ENCODE measurements around the gene CORO2B. TPM values are rescaled to one million over a fixed set of nuclear protein-coding genes. Genes with fewer than 3 reads are reported as not detected.

Gene CORO2B
- total RNA-seq, 1 experiment from 2014 or later, result 3.8 TPM

- Histone ChIP-seq H3K36me3 (ENCODE audit: insufficient read depth, low read length, poor library complexity, severe bottlenecking) (no peaks in the 10 kb centered on the region), H3K4me1 (ENCODE audit: insufficient read depth, low read length, poor library complexity, severe bottlenecking) (peaks cover 13% of the 10 kb centered on the region), H3K27ac (ENCODE audit: low read depth, low read length, poor library complexity, severe bottlenecking) (no peak overlapping the region), H3K27me3 (replicated peaks; ENCODE audit: insufficient read depth, low read depth, low read length, poor library complexity) (no peaks in the 10 kb centered on the region), H3K4me3 (ENCODE audit: low read depth, low read length, poor library complexity, severe bottlenecking) (no peak overlapping the region), H3K9me3 (ENCODE audit: low read depth, low read length, poor library complexity, severe bottlenecking) (no peaks in the 10 kb centered on the region)
- ChIA-PET POLR2A (ENCODE audit: low non-redundant PET) (no interaction called here), CTCF (no interaction called here)
- no TSS peak for BruUV-seq (replicated peaks)
- intact Hi-C loops (cut with micrococcal nuclease; ENCODE audit: unreplicated experiment), result no loop called here
- TF ChIP-seq EZH2 (IDR thresholded peaks at IDR 0.05; ENCODE audit: borderline replicate concordance, low read depth, low read length, poor library complexity, severe bottlenecking) (no peak), CTCF (conservative IDR thresholded peaks at IDR 0.05; ENCODE audit: low read depth, low read length) (no peak)
- DNase-seq (ENCODE audit: low spot score), result no peak
These were observed 60.2 kb downstream of the CORO2B start for GRCh38 chr15:68638953-68639515.

DNA sequence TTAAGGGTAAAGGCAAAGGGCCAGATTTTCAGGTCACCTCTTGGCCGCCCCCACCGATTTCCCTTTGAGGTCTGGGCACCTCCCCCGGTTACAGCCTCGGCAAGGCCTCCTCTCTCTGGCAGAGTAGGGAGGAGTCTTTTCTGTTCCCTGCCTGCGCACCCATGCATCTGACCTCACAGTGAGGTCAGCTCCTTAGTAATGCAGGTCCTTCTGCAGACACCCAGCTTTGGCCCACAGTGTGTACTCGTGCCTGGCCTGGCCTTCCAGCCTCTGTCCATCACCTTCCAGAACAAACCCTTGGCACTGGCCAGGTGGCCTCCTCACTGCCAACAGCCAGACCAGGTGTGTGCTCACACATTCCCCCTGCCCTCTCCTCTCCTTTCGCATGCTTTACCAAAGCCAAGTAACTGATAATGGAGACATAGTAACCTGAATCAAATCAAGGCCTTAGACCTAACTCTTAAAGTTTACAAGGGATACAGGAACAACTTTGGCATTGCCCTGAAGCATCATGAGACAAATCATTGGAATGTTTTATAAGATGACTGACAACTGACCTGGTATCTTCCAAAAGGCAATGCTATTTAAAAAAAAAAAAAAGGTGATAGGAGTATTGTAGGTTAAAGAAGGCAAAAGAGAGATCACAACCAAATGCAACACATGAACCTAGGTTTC, 61.3 kb downstream of the CORO2B start:
- TF ChIP-seq EZH2 (IDR thresholded peaks at IDR 0.05; ENCODE audit: borderline replicate concordance, low read depth, low read length, poor library complexity, severe bottlenecking), result no peak
- no peak for TF ChIP-seq CTCF (conservative IDR thresholded peaks at IDR 0.05; ENCODE audit: low read depth, low read length)
- no peak for DNase-seq (ENCODE audit: low spot score)
- peaks cover 14% of the 10 kb centered on the region for H3K4me1 ChIP-seq (ENCODE audit: insufficient read depth, low read length, poor library complexity, severe bottlenecking)
- POLR2A ChIA-PET (ENCODE audit: low non-redundant PET), result no interaction called here
- intact Hi-C loops (cut with micrococcal nuclease; ENCODE audit: unreplicated experiment), result no loop called here
- BruUV-seq (replicated peaks), result no TSS peak
- no peaks in the 10 kb centered on the region for H3K36me3 ChIP-seq (ENCODE audit: insufficient read depth, low read length, poor library complexity, severe bottlenecking)
- CTCF ChIA-PET, result no interaction called here
- H3K27me3 ChIP-seq (replicated peaks; ENCODE audit: insufficient read depth, low read depth, low read length, poor library complexity), result no peaks in the 10 kb centered on the region
- H3K4me3 ChIP-seq (ENCODE audit: low read depth, low read length, poor library complexity, severe bottlenecking), result no peak overlapping the region
- H3K9me3 ChIP-seq (ENCODE audit: low read depth, low read length, poor library complexity, severe bottlenecking), result no peaks in the 10 kb centered on the region
- H3K27ac ChIP-seq (ENCODE audit: low read depth, low read length, poor library complexity, severe bottlenecking), result no peak overlapping the region

DNA sequence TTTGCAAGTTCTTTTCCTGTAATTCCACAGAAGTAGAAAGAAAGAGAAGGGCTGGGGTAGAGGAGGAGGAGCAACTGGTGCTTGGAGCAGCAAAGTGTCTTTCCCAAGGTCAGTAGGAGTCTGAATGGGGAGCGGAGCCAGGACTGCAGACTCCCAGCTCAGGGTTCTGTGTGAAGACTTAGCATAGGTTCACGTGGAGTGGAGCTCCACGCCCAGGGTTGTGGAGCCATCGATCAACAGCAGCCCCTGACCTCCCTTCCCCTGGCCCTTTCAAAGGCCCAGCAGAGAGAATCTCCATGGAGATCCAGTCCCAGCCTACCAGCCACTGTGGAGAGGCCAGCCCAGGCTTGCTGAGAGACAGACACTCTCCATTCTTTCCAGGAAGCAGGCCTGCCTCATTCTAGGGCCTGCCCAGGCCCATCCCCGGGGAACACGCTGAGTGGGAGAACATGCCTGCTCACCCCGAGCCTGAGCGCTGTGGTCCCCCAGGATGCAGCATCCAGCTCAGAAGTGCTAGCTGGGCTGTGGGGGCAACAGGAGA, 62.1 kb downstream of the CORO2B start:
- CTCF ChIA-PET, result no interaction called here

More for the DNA sequence above, 62.1 kb downstream of the CORO2B start:
- peak overlapping the region; percentile 38 for H3K27ac ChIP-seq (ENCODE audit: low read depth, low read length, poor library complexity, severe bottlenecking)
- DNase-seq (ENCODE audit: low spot score), result no peak
- H3K9me3 ChIP-seq (ENCODE audit: low read depth, low read length, poor library complexity, severe bottlenecking), result no peaks in the 10 kb centered on the region
- TF ChIP-seq CTCF (conservative IDR thresholded peaks at IDR 0.05; ENCODE audit: low read depth, low read length) (no peak), EZH2 (IDR thresholded peaks at IDR 0.05; ENCODE audit: borderline replicate concordance, low read depth, low read length, poor library complexity, severe bottlenecking) (no peak)
- intact Hi-C loops (cut with micrococcal nuclease; ENCODE audit: unreplicated experiment), result no loop called here
- BruUV-seq (replicated peaks), result no TSS peak
- H3K27me3 ChIP-seq (replicated peaks; ENCODE audit: insufficient read depth, low read depth, low read length, poor library complexity), result no peaks in the 10 kb centered on the region
- no peak overlapping the region for H3K4me3 ChIP-seq (ENCODE audit: low read depth, low read length, poor library complexity, severe bottlenecking)
- H3K4me1 ChIP-seq (ENCODE audit: insufficient read depth, low read length, poor library complexity, severe bottlenecking), result peaks cover 14% of the 10 kb centered on the region
- POLR2A ChIA-PET (ENCODE audit: low non-redundant PET), result no interaction called here
- H3K36me3 ChIP-seq (ENCODE audit: insufficient read depth, low read length, poor library complexity, severe bottlenecking), result no peaks in the 10 kb centered on the region

Data from A673 (cell line).